ENCODE measurements around the gene PATJ.

Gene PATJ

GRCh38 chr1:62093261-62093660, 351.0 kb downstream of the PATJ start:
- Histone ChIP-seq H3K36me3 (ENCODE audit: control insufficient read depth, insufficient read depth, low read length) (no peaks in the 10 kb centered on the region), H3K27me3 (ENCODE audit: control insufficient read depth, insufficient read depth, low read length) (no peaks in the 10 kb centered on the region), H3K4me1 (no peaks in the 10 kb centered on the region), H2AFZ (no peak overlapping the region), H3K4me2 (ENCODE audit: low read length) (no peak overlapping the region), H3K4me3 (ENCODE audit: low read depth, low read length) (no peak overlapping the region), H3K9ac (no peak overlapping the region), H3K27ac (no peak overlapping the region), H3K9me3 (ENCODE audit: control insufficient read depth, low read length) (no peaks in the 10 kb centered on the region), H3K79me2 (no peaks in the 10 kb centered on the region)
- TF ChIP-seq CTCF (IDR thresholded peaks at IDR 0.05), result no peak

DNA sequence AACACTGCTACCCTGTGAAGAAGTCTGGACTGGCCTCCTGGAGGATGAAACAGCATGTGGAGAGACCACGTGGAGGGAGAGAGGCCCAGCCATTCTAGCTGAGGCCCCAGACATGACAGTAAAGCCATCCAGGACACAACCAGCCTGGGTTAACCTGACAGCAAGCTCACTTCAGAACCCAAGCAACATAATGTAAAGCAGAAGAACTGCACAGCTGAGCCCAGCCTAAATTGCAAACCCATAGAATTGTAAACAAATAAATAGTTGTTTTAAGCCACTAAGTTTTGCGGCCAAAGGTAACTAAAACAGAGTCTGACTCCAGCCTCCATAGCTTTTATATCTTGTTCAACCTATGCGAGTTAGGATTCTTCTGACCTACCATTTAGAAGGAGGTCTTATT, 355.2 kb downstream of the PATJ start:
- H3K27me3 ChIP-seq (ENCODE audit: control insufficient read depth, insufficient read depth, low read length), result no peaks in the 10 kb centered on the region
- no peaks in the 10 kb centered on the region for H3K9me3 ChIP-seq (ENCODE audit: control insufficient read depth, low read length)
- no peaks in the 10 kb centered on the region for H3K4me1 ChIP-seq
- H3K36me3 ChIP-seq (ENCODE audit: control insufficient read depth, insufficient read depth, low read length), result no peaks in the 10 kb centered on the region
- H3K27ac ChIP-seq, result no peak overlapping the region
- H2AFZ ChIP-seq, result no peak overlapping the region
- no peak for TF ChIP-seq CTCF (IDR thresholded peaks at IDR 0.05)
- H3K4me3 ChIP-seq (ENCODE audit: low read depth, low read length), result no peak overlapping the region
- no peaks in the 10 kb centered on the region for H3K79me2 ChIP-seq
- no peak overlapping the region for H3K9ac ChIP-seq
- H3K4me2 ChIP-seq (ENCODE audit: low read length), result no peak overlapping the region

DNA sequence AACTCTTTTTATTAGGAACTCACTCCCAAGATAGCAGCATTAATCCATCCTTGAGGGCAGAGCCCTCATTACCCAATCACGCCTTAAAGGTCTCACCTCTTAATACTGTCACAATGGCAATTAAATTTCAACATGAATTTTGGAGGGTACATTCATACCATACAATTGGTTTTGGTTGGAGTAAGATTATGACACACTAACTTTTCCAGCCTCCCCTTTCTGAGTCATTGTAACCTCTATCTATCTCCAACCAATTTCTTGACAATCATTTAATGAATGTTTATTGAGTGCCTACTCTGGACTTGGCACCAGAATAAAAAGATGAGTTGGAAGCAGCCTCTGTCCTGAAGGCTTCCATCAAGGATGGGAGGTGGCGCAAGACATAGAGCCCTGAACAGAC, 358.2 kb downstream of the PATJ start:
- Histone ChIP-seq H3K9me3 (ENCODE audit: control insufficient read depth, low read length) (no peaks in the 10 kb centered on the region), H3K27me3 (ENCODE audit: control insufficient read depth, insufficient read depth, low read length) (no peaks in the 10 kb centered on the region), H3K79me2 (no peaks in the 10 kb centered on the region), H3K4me1 (no peaks in the 10 kb centered on the region), H3K4me3 (ENCODE audit: low read depth, low read length) (no peak overlapping the region), H3K9ac (no peak overlapping the region), H3K4me2 (ENCODE audit: low read length) (no peak overlapping the region), H3K36me3 (ENCODE audit: control insufficient read depth, insufficient read depth, low read length) (no peaks in the 10 kb centered on the region), H2AFZ (no peak overlapping the region), H3K27ac (no peak overlapping the region)
- TF ChIP-seq CTCF (IDR thresholded peaks at IDR 0.05), result no peak

- Histone ChIP-seq H3K4me2 (ENCODE audit: low read length) (no peak overlapping the region), H3K27ac (no peak overlapping the region), H3K9ac (no peak overlapping the region), H3K36me3 (ENCODE audit: control insufficient read depth, insufficient read depth, low read length) (no peaks in the 10 kb centered on the region), H3K27me3 (ENCODE audit: control insufficient read depth, insufficient read depth, low read length) (no peaks in the 10 kb centered on the region), H3K79me2 (no peaks in the 10 kb centered on the region), H3K9me3 (ENCODE audit: control insufficient read depth, low read length) (no peaks in the 10 kb centered on the region), H3K4me1 (no peaks in the 10 kb centered on the region), H3K4me3 (ENCODE audit: low read depth, low read length) (no peak overlapping the region), H2AFZ (no peak overlapping the region)
- TF ChIP-seq CTCF (IDR thresholded peaks at IDR 0.05), result no peak
Measured at GRCh38 chr1:62103846-62104245, 361.6 kb downstream of the PATJ start.

- H3K27me3 ChIP-seq (ENCODE audit: control insufficient read depth, insufficient read depth, low read length), result no peaks in the 10 kb centered on the region
- H3K4me1 ChIP-seq, result no peaks in the 10 kb centered on the region
- H3K36me3 ChIP-seq (ENCODE audit: control insufficient read depth, insufficient read depth, low read length), result no peaks in the 10 kb centered on the region
- no peak for TF ChIP-seq CTCF (IDR thresholded peaks at IDR 0.05)
- no peaks in the 10 kb centered on the region for H3K9me3 ChIP-seq (ENCODE audit: control insufficient read depth, low read length)
- no peak overlapping the region for H3K9ac ChIP-seq
- H3K4me2 ChIP-seq (ENCODE audit: low read length), result no peak overlapping the region
- no peaks in the 10 kb centered on the region for H3K79me2 ChIP-seq
- no peak overlapping the region for H3K27ac ChIP-seq
- no peak overlapping the region for H3K4me3 ChIP-seq (ENCODE audit: low read depth, low read length)
- H2AFZ ChIP-seq, result no peak overlapping the region
Measured at GRCh38 chr1:62107923-62108322, 365.6 kb downstream of the PATJ start.
